OCI-LY1 (cell line): ENCODE results near the gene PLCE1.

Experiments
- H2AFZ ChIP-seq: fragments of 200-600 bp; sonication (generic), shearing (Covaris generic); 2 replicates; pipeline ENCODE4 v1.6.0; 2014; ENCODE audit warnings: antibody characterized with exemption, mild to moderate bottlenecking, low read length
- H3F3A ChIP-seq: fragments of 200-600 bp; sonication (generic), shearing (Covaris generic); 2 replicates; pipeline ENCODE4 v1.6.0; 2014; ENCODE audit warnings: mild to moderate bottlenecking, antibody characterized with exemption, low read length, moderate library complexity; ENCODE audit not compliant: insufficient read depth
- H3K27ac ChIP-seq: fragments of 200-600 bp; sonication (generic); 2 replicates; pipeline ENCODE4 v1.5.1; 2014; ENCODE audit warnings: low read length, mixed run types, mild to moderate bottlenecking, low read depth; ENCODE audit not compliant: poor library complexity, severe bottlenecking
- H3K27me3 ChIP-seq: fragments of 200-600 bp; sonication (generic); 2 replicates; pipeline ENCODE4 v1.6.0; 2014; ENCODE audit warnings: antibody characterized with exemption, mild to moderate bottlenecking, low read length, moderate library complexity; ENCODE audit not compliant: insufficient read depth
- H3K36me3 ChIP-seq: fragments of 200-600 bp; sonication (generic); 2 replicates; pipeline ENCODE4 v1.6.1; 2014; ENCODE audit warnings: mild to moderate bottlenecking, antibody characterized with exemption, low read length, moderate library complexity, mixed read lengths; ENCODE audit not compliant: insufficient read depth
- H3K4me1 ChIP-seq: fragments of 200-600 bp; sonication (generic); 2 replicates; pipeline ENCODE4 v1.5.1; 2014; ENCODE audit warnings: mild to moderate bottlenecking, low read length, moderate library complexity; ENCODE audit not compliant: insufficient read depth, severe bottlenecking
- H3K4me2 ChIP-seq: fragments of 200-600 bp; sonication (generic), shearing (Covaris generic); 2 replicates; pipeline ENCODE4 v1.6.1; 2014; ENCODE audit warnings: low read length
- H3K4me3 ChIP-seq: fragments of 200-600 bp; sonication (generic); 2 replicates; pipeline ENCODE4 v1.5.1; 2014; ENCODE audit warnings: low read length, low read depth, mild to moderate bottlenecking, mixed read lengths; ENCODE audit not compliant: poor library complexity, severe bottlenecking
- H3K79me2 ChIP-seq: fragments of 200-600 bp; shearing (Covaris generic); 2 replicates; pipeline ENCODE4 v1.6.1; 2016; ENCODE audit warnings: mixed run types, low read length, mixed read lengths; ENCODE audit not compliant: insufficient read depth
- H3K9ac ChIP-seq: fragments of 200-600 bp; sonication (generic), shearing (Covaris generic); 2 replicates; pipeline ENCODE4 v1.6.1; 2014; ENCODE audit warnings: mild to moderate bottlenecking, low read length, mixed read lengths
- H3K9me2 ChIP-seq: fragments of 200-600 bp; sonication (generic), shearing (Covaris generic); 2 replicates; pipeline ENCODE4 v1.6.1; 2014; ENCODE audit warnings: low read depth, mild to moderate bottlenecking, low read length, mixed read lengths
- H3K9me3 ChIP-seq: fragments of 200-600 bp; shearing (Covaris generic); 2 replicates; pipeline ENCODE4 v1.6.1; 2014; ENCODE audit warnings: low read length, mixed read lengths
- H4K20me1 ChIP-seq: fragments of 200-600 bp; sonication (generic), shearing (Covaris generic); 2 replicates; pipeline ENCODE4 v1.6.0; 2016; ENCODE audit warnings: mild to moderate bottlenecking, low read length; ENCODE audit not compliant: insufficient read depth
- CTCF ChIP-seq: fragments of 200-600 bp; sonication (generic), shearing (Covaris generic); IDR thresholded peaks from 2 replicates; pipeline ENCODE4 v1.5.1; 2017; ENCODE audit warnings: mild to moderate bottlenecking, antibody characterized with exemption, low read length, moderate library complexity, mixed read lengths
- EZH2 ChIP-seq: fragments of 200-600 bp; sonication (generic), shearing (Covaris generic); IDR thresholded peaks from 2 replicates; pipeline ENCODE4 v1.8.0; 2017; ENCODE audit warnings: borderline replicate concordance, mixed run types, mild to moderate bottlenecking, antibody characterized with exemption, low read length, moderate library complexity, mixed read lengths

PLCE1 gene

GRCh38 chr10:94042001-94042833 is 48.5 kb downstream of the PLCE1 start:
- H3K4me3 ChIP-seq, result no peak overlapping the region
- TF ChIP-seq CTCF, result no peak
- TF ChIP-seq EZH2, result no peak
- H4K20me1 ChIP-seq, result no peaks in the 10 kb centered on the region
- no peak overlapping the region for H3K4me2 ChIP-seq
- no peak overlapping the region for H3K27ac ChIP-seq
- H2AFZ ChIP-seq, result no peak overlapping the region
- no peaks in the 10 kb centered on the region for H3K36me3 ChIP-seq
- H3K9me2 ChIP-seq, result no peaks in the 10 kb centered on the region
- no peaks in the 10 kb centered on the region for H3F3A ChIP-seq
- no peaks in the 10 kb centered on the region for H3K27me3 ChIP-seq
- H3K9me3 ChIP-seq, result no peaks in the 10 kb centered on the region
- no peak overlapping the region for H3K9ac ChIP-seq
- no peaks in the 10 kb centered on the region for H3K79me2 ChIP-seq
- no peaks in the 10 kb centered on the region for H3K4me1 ChIP-seq

- Histone ChIP-seq H3K27ac (no peak overlapping the region), H3K4me1 (no peaks in the 10 kb centered on the region), H3K9me2 (no peaks in the 10 kb centered on the region), H3K4me3 (no peak overlapping the region), H3K9me3 (no peaks in the 10 kb centered on the region), H3K79me2 (no peaks in the 10 kb centered on the region), H3K36me3 (no peaks in the 10 kb centered on the region), H4K20me1 (no peaks in the 10 kb centered on the region), H3K9ac (no peak overlapping the region), H3K27me3 (no peaks in the 10 kb centered on the region), H3K4me2 (no peak overlapping the region), H2AFZ (no peak overlapping the region), H3F3A (no peaks in the 10 kb centered on the region)
- TF ChIP-seq CTCF (no peak), EZH2 (no peak)
Measured at GRCh38 chr10:94042834-94043175, 49.1 kb downstream of the PLCE1 start.
